Keratinocyte (primary cell): Measurements from ENCODE around the gene C2CD3. TPM values are rescaled to one million over a fixed set of nuclear protein-coding genes. Genes with fewer than 3 reads are reported as not detected.

Source experiments
- DNase-seq: peaks from one replicate; pipeline ENCODE4 v3.0.0-alpha.2; 2011; ENCODE audit warnings: low read depth, missing footprints, low spot score
- FAIRE-seq: peaks from 2 replicates; lab custom pipeline; 2011; peaks lifted over from hg19 to GRCh38; lab: Jason Lieb, UNC
- H2AFZ ChIP-seq: 2 replicates; pipeline ENCODE4 v1.6.0; 2012; ENCODE audit warnings: low read length, control low read depth, inconsistent platforms; ENCODE audit not compliant: control insufficient read depth
- H3K27ac ChIP-seq: 2 replicates; pipeline ENCODE4 v1.5.1; 2011; ENCODE audit warnings: low read length; ENCODE audit not compliant: control insufficient read depth, insufficient read depth
- H3K27me3 ChIP-seq: 3 replicates; pipeline ENCODE4 v1.6.0; 2011; ENCODE audit warnings: low read length; ENCODE audit not compliant: control insufficient read depth, insufficient read depth; ENCODE audit errors: extremely low read depth
- H3K36me3 ChIP-seq, 2 experiments: 2 replicates in 1 of 2; 3 replicates in 1 of 2; pipeline ENCODE4 v1.5.1; 2011; ENCODE audit warnings: low read length in 2 of 2, mild to moderate bottlenecking in 1 of 2; ENCODE audit not compliant: control insufficient read depth in 2 of 2, insufficient read depth in 2 of 2; ENCODE audit errors: extremely low read depth in 1 of 2
- H3K4me1 ChIP-seq: 3 replicates; pipeline ENCODE4 v1.5.1; 2011; ENCODE audit warnings: low read length; ENCODE audit not compliant: control insufficient read depth, insufficient read depth; ENCODE audit errors: extremely low read depth
- H3K4me2 ChIP-seq: 3 replicates; pipeline ENCODE4 v1.6.0; 2011; ENCODE audit warnings: low read depth, low read length; ENCODE audit not compliant: control insufficient read depth, insufficient read depth; ENCODE audit errors: extremely low read depth
- H3K4me3 ChIP-seq, 3 experiments: fragments of 200-600 bp in 1 of 3; sonication (generic) in 1 of 3; 2 replicates in 2 of 3; 3 replicates in 1 of 3; pipeline ENCODE4 v1.5.1; 2011 to 2016; ENCODE audit warnings: low read length in 3 of 3, mild to moderate bottlenecking in 3 of 3, control low read depth in 2 of 3, inconsistent platforms in 1 of 3, low read depth in 1 of 3, mixed read lengths in 1 of 3, mixed run types in 1 of 3, moderate library complexity in 1 of 3; ENCODE audit not compliant: control insufficient read depth in 2 of 3, insufficient read depth in 2 of 3; ENCODE audit errors: extremely low read depth in 1 of 3
- H3K79me2 ChIP-seq: 2 replicates; pipeline ENCODE4 v1.6.0; 2012; ENCODE audit warnings: low read length; ENCODE audit not compliant: control insufficient read depth, insufficient read depth
- H3K9ac ChIP-seq: 3 replicates; pipeline ENCODE4 v1.6.0; 2011; ENCODE audit warnings: low read length; ENCODE audit not compliant: control insufficient read depth, insufficient read depth; ENCODE audit errors: extremely low read depth
- H3K9me1 ChIP-seq: 3 replicates; pipeline ENCODE4 v1.6.0; 2011; ENCODE audit warnings: low read length; ENCODE audit not compliant: control insufficient read depth, insufficient read depth; ENCODE audit errors: extremely low read depth
- H3K9me3 ChIP-seq: 2 replicates; pipeline ENCODE4 v1.5.1; 2012; ENCODE audit warnings: low read depth, low read length; ENCODE audit not compliant: control insufficient read depth
- H4K20me1 ChIP-seq: 3 replicates; pipeline ENCODE4 v1.6.0; 2011; ENCODE audit warnings: low read length; ENCODE audit not compliant: control insufficient read depth, insufficient read depth; ENCODE audit errors: extremely low read depth
- CTCF ChIP-seq, 3 experiments: IDR thresholded peaks in 1 of 3; conservative IDR thresholded peaks in 1 of 3; optimal IDR thresholded peaks in 1 of 3; 2 replicates in 2 of 3; 3 replicates in 1 of 3; pipeline versions ENCODE3 to v1.5.1; 2011; ENCODE audit warnings: low read length in 3 of 3, mild to moderate bottlenecking in 3 of 3, moderate library complexity in 2 of 3, control low read depth in 1 of 3, inconsistent platforms in 1 of 3; ENCODE audit not compliant: insufficient read depth in 2 of 3; ENCODE audit errors: extremely low read depth in 1 of 3
- EZH2 ChIP-seq: IDR thresholded peaks from one replicate; pipeline ENCODE4 v1.6.1; 2012; ENCODE audit warnings: inconsistent platforms, mild to moderate bottlenecking, low read length, moderate library complexity
- dilution Hi-C: fragments of 300-500 bp; cut with MboI; formaldehyde crosslinking; loops from one replicate; pipeline ENCODE4 v1.7.0; 2020; ENCODE audit warnings: low sequenced_read_pairs; ENCODE audit not compliant: extremely low pct_ligation_motif_present
- polyA plus RNA-seq, 5 experiments: library from polyadenylated mRNA; depleted of rRNA in 3 of 5; stranded (reverse) in 3 of 5; stranded (forward) in 1 of 5; unstranded in 1 of 5; fragments of >200 nt; gene quantifications; 1 replicate in 1 of 5; 2 replicates in 3 of 5; 3 replicates in 1 of 5; pipeline versions ENCODE4 v1.2.1 to v1.2.3, GENCODE V29; 2011 to 2012; ENCODE audit warnings: missing spikeins in 2 of 5, low read depth in 1 of 5, low replicate concordance in 1 of 5

C2CD3 gene
- polyA plus RNA-seq, 1 donor (not counting 4 experiments of a cell fraction or from before 2014, with no cell fraction given), result 9.8 TPM

GRCh38 chr11:74048993-74049392 lies 121.8 kb downstream of the C2CD3 start:
- Histone ChIP-seq H3K27me3 (no peaks in the 10 kb centered on the region), H3K9ac (no peak overlapping the region), H3K9me3 (no peaks in the 10 kb centered on the region), H3K36me3 (peaks cover 0 to 6% of the 10 kb centered on the region in 2 experiments), H3K4me3 (no peak overlapping the region), H3K27ac (no peak overlapping the region), H3K4me2 (no peak overlapping the region), H3K4me1 (no peaks in the 10 kb centered on the region), H3K79me2 (no peaks in the 10 kb centered on the region), H2AFZ (no peak overlapping the region), H3K9me1 (no peaks in the 10 kb centered on the region), H4K20me1 (no peaks in the 10 kb centered on the region)
- no peak for FAIRE-seq
- dilution Hi-C loops, result no loop called here
- TF ChIP-seq EZH2 (no peak), CTCF (optimal IDR thresholded peaks at IDR 0.05 in 1 of 3, IDR thresholded peaks at IDR 0.05 in 1 of 3, conservative IDR thresholded peaks at IDR 0.05 in 1 of 3; ENCODE audit: extremely low read depth in 1 of 3, insufficient read depth in 2 of 3, low read length in 3 of 3) (no peak)
- no peak for DNase-seq

DNA sequence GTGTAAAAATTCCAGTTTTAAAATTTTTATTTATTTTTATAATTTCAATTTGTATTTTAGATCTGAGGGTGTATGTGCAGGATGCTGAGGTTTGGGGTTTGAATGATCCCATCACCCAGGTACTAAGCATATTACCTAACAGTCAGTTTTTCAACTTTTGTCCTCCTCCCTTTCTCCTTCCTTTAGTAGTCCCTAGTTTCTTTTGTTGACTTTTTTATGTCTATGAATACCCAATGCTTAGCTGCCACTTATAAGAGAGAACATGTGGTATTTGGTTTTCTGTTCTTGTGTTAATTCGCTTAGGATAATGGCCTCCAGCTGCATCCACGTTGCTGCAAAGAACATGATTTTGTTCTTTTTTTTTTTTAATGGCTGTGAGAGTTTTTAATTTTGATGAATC lies 126.3 kb downstream of the C2CD3 start:
- FAIRE-seq (no peak), DNase-seq (no peak)
- Histone ChIP-seq H3K9me1 (no peaks in the 10 kb centered on the region), H3K4me3 (no peak overlapping the region), H3K9ac (no peak overlapping the region), H3K27ac (no peak overlapping the region), H3K4me2 (no peak overlapping the region), H2AFZ (no peak overlapping the region), H3K79me2 (no peaks in the 10 kb centered on the region), H4K20me1 (no peaks in the 10 kb centered on the region), H3K36me3 (peaks cover 0 to 6% of the 10 kb centered on the region in 2 experiments), H3K9me3 (no peaks in the 10 kb centered on the region), H3K27me3 (no peaks in the 10 kb centered on the region), H3K4me1 (no peaks in the 10 kb centered on the region)
- TF ChIP-seq EZH2, result no peak
- no peak for TF ChIP-seq CTCF (optimal IDR thresholded peaks at IDR 0.05 in 1 of 3, IDR thresholded peaks at IDR 0.05 in 1 of 3, conservative IDR thresholded peaks at IDR 0.05 in 1 of 3; ENCODE audit: extremely low read depth in 1 of 3, insufficient read depth in 2 of 3, low read length in 3 of 3)
- dilution Hi-C loops, result no loop called here
